Peyer's patch (tissue), 4 donors: Measurements from ENCODE around the gene NAT8.

Experiments used
- CTCF ChIP-seq, 6 experiments: fragments of 450-650 bp in 4 of 6; fragments of 200-600 bp in 2 of 6; sonication (generic) in 1 of 6; IDR thresholded peaks; one replicate each; pipeline ENCODE4 v1.5.1; 2017 to 2019; ENCODE audit warnings: antibody characterized with exemption in 6 of 6, mild to moderate bottlenecking in 3 of 6, moderate library complexity in 1 of 6
- POLR2A ChIP-seq, 2 donors: fragments of 450-650 bp; IDR thresholded peaks; one replicate each; pipeline ENCODE4 v1.5.1; 2017; ENCODE audit warnings: antibody characterized with exemption in 2 of 2, mild to moderate bottlenecking in 2 of 2, moderate library complexity in 2 of 2

- no peak for TF ChIP-seq CTCF (IDR thresholded peaks at IDR 0.05)
- no peak for TF ChIP-seq POLR2A (IDR thresholded peaks at IDR 0.05)
These were observed 31.0 kb downstream of the NAT8 start for GRCh38 chr2:73611193-73611592.
